Neural progenitor cell (in vitro differentiated cells): ENCODE measurements around the gene C16orf54.

Experiments used
- EZH2phosphoT487 ChIP-seq: fragments of 200-600 bp; sonication (generic); IDR thresholded peaks from 2 replicates; pipeline ENCODE4 v1.6.1; 2017; ENCODE audit warnings: antibody characterized with exemption
- TF ChIP-seq, protein P1 (sequence below): fragments of 200-600 bp; sonication (generic); IDR thresholded peaks from 2 replicates; pipeline ENCODE4 v1.5.1; 2017; ENCODE audit warnings: antibody characterized with exemption, mild to moderate bottlenecking

DNA sequence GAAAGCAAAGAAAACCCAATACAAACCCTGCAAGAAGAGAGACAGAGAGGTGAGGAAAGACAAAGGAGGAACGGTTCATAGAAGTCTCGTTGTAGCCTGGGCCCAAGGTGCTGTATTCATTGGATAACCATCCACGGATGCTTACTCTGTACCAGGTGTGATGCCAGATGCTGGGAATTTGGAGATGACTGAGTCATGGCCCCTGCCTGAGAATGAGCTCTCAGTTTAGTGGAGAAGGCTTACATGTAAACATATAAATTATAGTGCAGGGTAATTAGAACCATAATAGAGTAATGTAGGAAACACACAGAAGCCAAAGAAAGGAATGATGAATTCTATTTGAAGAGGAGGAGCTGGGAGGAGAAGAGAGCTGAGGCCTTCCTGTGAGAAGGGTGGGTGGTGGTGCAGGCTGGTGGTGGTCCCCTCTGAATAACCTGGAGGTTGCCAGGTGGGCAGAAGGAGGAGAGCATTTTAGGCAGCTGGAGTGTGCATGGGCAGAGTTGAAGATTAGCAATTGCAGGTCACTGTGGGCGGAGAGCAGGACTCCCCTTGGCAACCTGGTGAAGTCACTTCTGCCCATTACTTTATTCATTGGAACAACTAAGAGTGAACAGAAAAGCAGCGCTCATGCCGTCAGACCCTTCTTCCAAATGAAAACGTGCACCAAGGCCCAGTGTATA, 24.6 kb upstream of the C16orf54 start:
- TF ChIP-seq, protein P1, sequence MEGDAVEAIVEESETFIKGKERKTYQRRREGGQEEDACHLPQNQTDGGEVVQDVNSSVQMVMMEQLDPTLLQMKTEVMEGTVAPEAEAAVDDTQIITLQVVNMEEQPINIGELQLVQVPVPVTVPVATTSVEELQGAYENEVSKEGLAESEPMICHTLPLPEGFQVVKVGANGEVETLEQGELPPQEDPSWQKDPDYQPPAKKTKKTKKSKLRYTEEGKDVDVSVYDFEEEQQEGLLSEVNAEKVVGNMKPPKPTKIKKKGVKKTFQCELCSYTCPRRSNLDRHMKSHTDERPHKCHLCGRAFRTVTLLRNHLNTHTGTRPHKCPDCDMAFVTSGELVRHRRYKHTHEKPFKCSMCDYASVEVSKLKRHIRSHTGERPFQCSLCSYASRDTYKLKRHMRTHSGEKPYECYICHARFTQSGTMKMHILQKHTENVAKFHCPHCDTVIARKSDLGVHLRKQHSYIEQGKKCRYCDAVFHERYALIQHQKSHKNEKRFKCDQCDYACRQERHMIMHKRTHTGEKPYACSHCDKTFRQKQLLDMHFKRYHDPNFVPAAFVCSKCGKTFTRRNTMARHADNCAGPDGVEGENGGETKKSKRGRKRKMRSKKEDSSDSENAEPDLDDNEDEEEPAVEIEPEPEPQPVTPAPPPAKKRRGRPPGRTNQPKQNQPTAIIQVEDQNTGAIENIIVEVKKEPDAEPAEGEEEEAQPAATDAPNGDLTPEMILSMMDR: no peak
- no peak for TF ChIP-seq EZH2phosphoT487
